Inferior parietal cortex (tissue), 1 donor: ENCODE data around the gene IGF2.
"Not testable (repeated sequence)": the region's sequence is repeated elsewhere in the genome, so short reads cannot be mapped to it uniquely, and the experiment has no call there.

Source experiments
- DNase-seq: peaks from one replicate; pipeline ENCODE4 v3.0.0-alpha.2; 2016; ENCODE audit errors: extremely low spot score

The IGF2 gene, protein sequence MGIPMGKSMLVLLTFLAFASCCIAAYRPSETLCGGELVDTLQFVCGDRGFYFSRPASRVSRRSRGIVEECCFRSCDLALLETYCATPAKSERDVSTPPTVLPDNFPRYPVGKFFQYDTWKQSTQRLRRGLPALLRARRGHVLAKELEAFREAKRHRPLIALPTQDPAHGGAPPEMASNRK

DNA sequence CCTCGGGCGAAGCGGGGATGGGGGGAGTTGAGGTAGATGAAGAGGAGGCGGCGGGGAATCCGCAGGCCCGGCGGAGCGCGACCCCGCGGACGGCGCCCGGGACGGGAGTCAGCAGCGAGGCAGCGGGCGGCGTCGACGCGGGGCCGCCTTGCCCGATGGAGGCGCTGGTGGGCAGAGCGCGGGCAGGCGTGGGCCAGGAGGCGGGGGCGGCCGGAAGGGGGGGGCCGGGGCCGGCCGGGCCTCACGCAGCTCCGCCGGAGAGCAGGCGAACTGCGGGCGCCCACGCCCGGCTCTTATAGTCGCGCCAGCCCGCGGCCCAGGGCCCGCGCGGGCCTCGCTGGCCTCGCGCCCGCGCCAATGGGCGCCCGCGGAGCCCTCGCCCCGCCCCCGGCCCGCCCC, at the start of gene IGF2:
IGF2 (minus strand) TSS at position 267 of the 399 bp plus-strand sequence. CDS start 3,866 bp downstream, outside the sequence.
- no peak for DNase-seq

DNA sequence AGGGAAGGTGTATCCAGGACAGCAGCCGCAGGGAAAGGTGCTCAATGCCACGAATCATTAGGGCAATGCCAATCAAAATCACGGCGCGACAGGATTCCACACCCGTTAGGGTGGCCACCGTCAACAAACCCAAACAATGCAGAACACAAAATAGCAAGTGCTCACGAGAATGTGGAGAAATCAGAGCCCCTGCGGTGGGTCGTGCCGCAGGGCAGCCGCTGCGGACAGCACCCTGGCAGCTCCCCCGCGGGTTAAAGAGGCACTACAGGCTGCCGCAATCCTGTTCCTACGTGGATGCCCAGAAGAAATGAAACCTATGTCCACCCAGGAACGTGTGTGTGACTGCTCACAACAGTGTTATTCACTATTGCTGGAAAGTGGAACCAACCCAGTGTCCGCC, 49.6 kb upstream of the IGF2 start:
- DNase-seq, result no peak

DNA sequence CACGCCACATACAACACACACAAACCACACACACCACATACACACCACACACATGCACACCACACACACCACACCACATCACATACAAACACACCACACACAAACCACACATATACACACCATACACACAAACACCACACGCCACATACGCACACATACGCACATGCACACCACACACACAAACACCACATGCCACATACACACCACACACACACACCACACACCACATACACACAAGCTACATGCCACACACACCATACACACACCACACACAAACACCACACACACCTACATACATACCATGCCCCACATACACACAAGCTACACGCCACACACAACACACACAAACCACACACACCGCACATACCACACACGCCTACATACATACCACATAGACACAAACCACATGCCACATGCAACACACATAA, 48.1 kb upstream of the IGF2 start:
- no peak for DNase-seq

DNA sequence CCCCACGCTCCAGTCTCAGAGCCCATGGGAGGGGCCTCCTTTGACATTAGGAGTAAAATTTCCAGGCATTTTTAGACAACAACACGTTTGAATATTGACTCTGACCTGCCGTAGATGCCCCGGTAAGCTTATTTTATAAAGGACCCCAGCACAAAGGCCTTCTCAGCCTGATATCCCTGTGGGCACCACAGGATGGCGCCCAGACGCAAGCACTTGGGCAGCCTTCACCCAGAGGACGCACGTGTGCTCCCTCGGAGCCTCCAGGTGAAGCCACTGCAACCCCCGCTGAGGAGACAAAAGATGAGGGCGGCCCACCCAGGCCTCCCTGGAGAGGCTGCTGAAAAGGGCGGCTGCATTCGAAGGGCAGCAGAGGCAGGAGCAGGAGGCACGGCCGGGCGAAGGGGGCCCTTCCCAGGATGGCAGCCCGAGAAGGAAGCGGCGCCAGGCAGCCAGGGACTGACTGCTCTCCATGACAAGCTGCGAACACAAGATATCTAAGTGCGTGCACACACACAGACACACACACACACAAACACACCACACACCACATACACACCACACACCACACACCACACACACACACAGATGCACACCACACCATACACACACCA, 47.6 kb upstream of the IGF2 start:
- no peak for DNase-seq

DNA sequence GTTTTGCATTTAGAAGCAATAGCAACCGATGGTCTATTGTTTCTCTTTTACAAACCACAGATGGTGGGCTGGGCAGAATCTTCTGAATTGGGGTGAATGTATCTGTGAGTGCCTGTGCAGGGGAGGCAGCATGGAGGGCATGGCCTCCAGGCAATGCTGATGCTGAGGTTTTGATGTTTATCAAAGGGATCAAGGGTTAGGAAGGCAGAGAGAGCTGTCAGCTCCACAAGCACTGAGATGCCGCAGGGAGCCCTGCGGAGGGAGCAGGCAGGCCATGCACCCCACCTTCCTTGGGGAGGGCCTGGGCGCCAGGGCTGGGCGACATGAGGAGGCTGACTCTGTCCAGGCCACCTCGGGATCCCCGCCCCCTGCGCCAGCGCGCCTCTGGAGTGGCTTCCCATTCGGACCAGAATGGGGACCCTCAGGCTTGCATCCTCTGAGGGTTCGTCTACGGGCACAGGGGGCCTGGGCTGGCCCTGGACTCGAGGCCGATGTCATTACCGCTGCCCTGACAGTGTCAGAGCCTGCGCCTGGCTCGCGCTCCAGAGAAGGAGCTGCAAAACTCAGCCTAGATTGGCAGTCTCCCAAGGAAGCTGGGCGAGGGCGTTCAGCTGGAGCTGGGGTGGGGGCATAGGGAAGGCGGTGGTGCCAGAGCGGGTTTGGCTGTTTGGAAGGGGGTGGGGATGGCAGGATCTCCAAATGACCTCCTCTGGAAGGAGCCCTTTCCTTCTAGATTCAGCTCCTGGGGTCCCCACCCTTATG, 46.3 kb upstream of the IGF2 start:
- DNase-seq, result no peak

DNA sequence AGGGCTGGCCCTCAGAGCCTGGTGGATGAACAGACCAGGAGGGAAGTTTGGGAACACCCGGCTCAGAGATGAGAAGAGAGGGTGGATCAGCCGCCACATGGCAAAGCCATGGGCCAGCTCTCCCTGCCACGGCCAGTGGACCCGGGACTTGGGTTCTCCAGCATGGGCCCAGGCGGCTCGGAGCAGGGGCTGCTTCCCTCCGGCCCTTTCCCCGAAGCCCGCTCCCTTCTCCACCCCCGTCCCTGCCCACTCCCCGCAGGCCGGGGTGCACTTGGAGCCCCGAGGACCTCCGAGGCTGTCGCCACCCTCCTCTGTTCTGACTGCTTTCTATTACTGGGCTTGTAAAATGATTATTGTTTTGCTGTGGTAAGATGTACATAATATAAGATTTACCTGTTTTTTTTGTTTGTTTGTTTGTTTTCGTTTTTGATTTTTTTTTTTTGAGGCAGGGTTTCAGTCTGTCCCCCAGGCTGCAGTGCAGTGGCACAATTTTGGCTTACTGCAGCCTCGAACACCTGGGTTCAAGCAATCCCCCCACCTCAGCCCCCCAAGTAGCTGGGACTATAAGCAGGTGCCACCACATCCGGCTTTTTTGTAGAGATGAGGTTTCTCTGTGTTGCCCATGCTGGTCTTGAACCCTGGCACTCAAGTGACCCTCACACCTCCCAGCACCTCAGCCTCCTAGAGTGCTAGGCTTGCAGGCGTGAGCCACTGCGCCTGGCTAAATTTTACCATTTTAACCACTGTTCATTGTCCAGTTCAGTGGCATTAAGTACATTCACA, 43.7 kb upstream of the IGF2 start:
- DNase-seq, result no peak

DNA sequence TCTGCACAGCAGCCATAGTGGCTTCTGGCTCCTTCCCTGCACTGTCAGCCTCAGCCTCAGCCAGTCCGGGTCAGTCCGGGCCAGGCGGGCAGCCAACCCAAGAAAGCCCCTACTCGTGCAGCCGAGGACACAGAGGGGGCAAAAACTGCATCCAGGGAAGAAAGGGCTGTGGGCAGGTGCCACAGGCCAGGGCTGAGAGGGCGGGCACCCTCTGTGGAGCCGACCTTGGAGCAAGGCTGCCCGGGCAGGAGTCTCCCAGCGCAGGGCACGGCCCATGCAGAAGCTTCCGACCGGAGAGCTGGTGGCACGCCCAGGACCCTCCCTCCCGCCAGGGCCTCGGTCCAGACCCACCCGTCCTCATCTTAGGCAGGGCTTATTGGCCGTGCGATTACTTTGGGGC, 42.9 kb upstream of the IGF2 start:
- DNase-seq, result no peak

DNA sequence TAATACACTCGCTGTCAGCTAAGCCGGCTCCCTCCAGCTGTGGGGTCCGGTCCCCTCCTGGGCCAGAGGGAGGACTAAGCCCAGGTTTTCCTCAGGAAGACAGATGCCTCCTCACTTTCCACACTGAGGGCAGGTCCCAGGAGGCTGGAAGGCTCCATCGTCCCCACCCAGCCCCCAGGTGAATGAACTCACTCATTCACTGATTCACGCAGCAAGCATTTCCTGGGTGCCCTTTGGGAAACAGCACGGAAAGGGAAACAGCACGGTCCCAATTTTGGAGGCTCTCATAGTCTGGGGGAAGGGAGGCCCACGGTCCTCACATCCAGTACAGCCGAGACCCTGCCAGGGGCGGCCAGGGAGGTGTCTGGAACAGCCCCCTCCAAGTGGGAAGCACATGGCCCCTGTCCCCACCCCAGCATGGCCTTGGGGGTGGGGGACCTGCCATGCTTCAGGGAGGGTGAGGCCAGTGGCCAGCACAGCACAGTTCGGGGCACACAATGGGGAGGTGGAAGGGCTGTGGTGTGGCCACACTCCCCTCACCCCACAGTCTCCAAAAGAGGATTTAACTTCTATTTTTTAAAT, 41.7 kb upstream of the IGF2 start:
- DNase-seq, result no peak

DNA sequence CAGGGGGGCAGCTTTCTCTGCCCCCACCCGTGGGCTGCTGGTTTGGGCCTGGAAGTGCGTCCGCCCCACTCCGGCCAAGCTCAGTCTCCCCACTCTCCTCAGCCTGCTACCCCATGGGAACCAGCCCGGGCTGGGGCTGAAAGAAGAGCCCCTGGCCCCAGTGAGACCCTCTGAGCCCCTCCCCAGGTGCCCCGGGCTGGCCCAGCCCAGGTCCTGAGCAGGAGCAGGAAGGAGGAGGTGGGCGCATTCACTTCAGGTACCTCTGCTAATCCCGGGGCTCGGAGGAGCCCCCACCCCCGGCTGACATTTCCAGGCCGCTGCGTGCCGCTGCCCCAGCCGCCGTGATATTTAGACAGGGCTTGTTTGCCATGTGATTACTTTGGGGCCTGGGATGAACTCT, 41.2 kb upstream of the IGF2 start:
- DNase-seq, result no peak

DNA sequence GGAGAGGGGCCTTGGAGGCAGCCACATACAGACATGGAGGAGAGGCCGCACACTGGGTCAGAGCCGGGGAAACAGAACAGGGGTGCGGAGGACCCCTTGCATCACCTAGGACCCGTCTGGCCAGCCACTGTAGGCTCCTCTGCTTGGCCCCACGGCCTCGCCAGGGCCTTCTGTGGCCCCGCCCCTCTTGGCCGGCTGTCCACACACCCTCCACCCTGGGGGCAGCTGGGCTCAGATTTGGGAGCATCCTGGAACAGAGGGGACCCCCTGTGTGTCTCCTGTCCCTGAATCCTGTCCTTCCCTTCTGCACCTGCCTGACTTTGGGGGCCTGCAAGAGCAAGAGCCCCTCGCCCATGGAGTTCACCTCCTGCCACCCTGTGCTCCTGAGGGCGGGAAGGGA, 40.3 kb upstream of the IGF2 start:
- DNase-seq, result no peak

DNA sequence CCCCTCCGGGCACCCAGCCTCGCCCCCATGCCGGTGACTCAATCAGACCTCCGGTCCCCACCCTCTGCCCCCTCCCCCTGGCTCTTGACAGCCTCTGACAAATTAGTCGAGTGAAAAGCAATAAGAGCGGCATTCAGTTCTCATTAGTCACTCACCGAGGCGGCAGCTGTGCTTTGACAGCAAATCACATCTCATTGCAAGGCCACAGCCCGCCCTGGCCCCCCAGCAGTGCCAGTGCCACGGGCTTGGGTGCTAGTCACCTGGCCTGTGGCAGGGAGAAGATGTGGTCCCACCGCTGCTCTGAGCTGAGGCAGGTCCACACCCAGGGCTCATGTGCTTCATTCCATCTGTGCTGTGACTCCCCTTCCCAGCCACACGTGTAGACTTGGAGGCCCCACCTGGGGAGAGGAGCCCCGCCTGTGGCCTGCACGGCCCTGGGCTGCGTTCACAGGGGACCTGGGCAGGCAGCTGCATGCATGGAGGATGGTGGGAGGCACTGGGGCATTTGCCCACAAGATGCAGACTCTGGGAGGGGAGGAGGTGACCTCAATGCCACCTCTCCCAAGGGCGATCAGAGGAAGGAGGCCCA, 39.8 kb upstream of the IGF2 start:
- no peak for DNase-seq

DNA sequence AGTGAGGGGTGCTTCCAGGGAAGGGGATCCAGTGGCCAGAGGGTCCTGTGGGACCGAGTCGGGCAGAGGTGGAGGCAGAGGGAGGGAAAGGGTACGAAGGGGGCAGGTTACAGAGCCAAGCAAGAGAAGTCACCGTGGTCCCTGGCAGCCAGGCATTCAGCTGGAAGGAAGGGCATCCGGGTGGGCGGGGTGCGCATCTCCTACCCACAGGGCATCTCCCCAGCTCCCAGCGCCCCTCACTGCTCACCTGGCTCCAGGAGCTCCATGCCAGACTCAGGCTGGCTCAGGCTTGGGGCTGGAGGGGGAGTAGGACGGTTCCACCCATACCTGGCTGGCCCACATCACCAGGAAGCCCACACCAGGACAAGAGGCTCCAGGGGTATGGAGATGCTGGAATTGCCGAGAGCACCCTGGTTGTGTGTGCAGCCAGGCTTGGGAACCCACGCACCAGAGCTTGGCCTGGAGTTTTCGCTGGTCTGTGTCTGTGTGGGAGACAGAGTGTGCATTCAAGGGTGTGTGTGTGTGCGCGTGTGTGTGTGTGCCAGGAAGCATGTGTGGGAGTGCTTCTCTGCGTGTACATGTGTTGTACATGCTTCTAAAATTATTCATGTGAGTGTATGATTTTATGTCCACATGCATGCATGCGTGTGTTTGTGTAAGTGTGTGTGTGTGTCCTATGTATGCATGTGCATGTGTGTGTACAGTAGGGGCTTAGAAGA, 39.0 kb upstream of the IGF2 start:
- not testable (repeated sequence) for DNase-seq

DNA sequence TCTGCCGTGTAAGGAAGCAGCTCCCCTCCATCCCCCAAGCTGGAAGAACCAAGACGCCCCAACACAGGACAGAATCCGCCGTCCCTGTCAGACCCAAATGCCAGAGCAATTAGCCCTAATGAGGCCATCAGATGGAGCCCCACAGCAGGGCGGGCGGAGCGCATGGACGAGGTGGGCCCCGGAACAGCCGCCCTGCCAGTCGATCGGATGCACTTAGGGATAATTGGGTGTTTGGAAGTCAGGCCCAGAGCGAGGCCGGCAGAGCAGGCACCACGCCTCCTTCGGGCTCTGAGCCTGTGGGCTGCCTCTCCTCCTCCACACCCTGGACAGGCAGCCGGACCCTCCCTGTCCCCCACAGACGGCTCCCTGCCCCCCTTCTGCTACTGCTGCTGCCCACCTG, 37.9 kb upstream of the IGF2 start:
- no peak for DNase-seq

DNA sequence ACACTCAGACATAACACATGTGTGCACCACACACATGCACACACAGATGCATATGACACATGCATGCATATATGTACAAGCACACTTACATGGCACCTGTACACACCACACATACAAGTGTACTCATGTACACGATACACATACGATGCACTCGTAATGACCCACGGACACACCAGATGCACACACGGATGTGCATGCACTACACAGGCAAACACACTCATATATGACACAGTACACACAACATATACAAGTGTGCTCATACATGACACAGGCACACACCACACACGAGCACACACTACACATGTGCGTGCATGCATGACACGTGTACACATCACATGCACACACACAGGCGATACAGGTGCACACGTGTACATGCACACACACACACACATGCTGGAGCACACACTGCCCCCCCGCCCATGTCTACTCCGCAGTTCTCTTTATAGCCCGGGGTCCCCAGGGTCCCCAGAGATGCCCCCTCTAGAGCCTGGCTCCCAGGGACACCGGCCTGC, 37.3 kb upstream of the IGF2 start:
- DNase-seq, result no peak

DNA sequence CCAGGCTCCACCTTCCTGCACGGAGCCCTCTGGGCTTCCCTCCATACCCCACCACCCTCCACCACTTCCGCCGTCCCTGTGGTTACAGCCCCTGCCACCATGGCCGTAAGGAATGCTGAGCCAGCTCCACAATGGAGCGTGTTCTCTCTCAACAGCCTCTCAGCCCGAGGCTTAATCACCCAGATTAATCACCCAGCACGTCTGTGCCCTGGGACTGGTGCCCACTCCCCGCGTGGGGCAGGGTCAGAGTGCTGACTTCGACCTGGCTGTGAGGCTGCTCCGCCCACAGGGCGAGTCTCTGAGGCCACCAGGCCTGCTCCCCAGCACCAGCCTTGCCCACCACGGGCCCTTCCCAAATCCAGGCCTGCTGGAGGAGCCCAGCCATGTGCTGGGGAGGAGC, 36.5 kb upstream of the IGF2 start:
- DNase-seq, result no peak

DNA sequence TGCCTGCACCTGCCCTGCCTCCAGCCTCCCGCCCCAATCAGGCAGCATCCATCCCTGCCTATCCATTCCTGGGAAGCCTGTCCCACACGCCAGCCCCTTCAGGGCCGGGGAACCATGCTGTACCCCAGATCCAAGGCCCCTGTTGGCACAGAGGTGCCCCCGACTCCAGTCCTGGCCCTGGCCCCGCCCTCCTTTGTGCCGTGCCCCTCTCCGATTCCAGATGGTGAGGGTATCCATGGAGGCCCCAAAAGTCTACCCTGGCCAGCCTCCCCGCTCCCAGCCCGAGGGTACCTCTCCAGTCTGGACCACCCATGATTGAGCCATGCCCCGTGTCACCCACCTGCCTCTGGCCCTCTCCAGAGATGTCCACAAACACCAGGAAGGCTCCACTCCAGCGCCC, 35.2 kb upstream of the IGF2 start:
- DNase-seq, result no peak

DNA sequence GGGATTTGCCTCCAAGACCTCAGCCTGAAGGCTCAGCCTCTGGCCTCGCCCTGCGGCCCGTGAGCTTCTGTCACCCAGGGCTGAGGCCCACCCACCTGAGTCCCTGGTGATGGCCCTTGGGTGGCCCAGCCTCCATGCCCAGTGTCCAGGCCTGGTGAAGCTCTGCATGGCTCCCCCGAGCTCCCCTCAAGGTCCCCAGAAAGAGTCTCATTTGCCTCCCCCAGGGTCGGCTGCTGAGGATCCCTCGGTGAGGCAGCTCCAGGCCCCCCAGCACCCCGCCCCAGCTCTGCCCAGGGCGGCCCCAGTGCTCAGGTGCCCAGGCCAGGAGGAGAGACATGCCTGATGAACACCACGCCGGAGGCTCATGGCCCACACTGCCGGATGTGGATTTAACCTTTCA, 34.6 kb upstream of the IGF2 start:
- DNase-seq, result no peak

DNA sequence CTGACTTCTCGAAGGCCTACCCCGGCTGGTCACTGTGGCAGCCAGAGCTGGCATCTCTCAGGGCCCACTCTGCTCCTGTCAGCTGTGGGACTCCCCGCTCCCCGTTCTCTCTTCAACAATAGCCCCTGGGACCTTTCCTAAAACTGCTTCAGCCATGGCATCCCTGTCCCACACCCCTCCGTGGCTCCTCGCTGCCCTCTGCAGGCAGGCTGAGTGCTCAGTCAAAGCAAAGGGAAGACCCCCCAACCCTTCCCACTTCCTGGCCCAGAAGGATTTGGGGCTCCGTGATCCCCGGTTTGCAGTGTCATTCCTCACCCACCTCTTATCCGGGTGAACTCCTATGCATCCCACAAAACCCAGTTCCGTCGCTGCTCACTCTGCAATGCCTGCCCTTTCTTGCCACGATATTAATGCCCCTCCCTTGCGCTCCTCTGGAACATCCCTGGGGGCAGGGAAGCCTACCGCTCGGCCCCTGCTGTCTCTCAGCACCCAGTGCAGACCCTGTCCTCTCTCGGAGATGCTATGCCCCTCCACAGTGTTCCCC, 34.0 kb upstream of the IGF2 start:
- DNase-seq, result no peak

DNA sequence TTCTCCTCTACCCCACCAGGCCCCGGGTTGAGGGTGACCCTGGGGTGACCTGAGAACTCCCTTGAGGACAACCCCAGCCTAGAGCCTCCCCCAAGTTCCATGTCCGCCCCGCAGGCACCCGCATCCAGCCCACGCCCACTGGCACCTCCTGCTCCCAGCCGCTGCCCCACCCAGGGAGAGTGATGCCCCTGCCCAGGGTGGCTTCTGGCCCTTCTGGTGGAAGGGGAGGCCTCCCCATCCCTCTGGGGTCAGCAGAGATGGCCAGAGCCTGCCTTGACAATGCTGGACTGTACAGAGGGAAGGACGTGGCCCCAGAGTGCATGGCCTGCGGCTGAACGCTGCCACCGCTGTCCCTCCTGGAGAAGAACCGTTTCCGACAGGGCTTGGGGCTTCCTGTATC, 33.5 kb upstream of the IGF2 start:
- no peak for DNase-seq

DNA sequence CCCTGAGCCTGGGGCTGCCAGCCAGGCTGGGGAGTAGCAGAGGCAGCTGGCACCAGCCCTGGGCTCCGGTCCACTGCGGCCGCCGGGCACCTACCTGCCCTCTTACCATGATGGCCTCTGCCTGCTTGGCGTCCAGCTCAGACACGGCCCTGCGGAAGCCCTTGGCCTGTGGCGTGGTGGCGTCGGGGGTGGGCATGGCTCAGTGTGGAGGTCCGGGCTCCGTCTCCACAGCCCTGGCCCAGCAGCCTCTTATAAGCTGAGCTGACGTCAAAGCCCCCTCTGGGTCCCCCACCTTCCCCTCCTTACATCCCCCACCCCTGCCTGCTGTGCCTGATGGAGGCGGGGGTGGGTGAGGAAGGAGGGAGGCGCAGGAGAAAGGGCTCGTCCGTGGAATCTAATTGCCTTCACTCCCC, 32.4 kb upstream of the IGF2 start, which contains the start of gene TH:
TH (minus strand) TSS at position 225 of the 413 bp plus-strand sequence; CDS start at position 196, 29 bp downstream.
- no peak for DNase-seq
